ENCODE data around the gene PROM1. TPM values are rescaled to one million over a fixed set of nuclear protein-coding genes. Genes with fewer than 3 reads are reported as not detected.

Gene PROM1
- total and polyA plus RNA-seq, 9 donors = 0.10 to 3.3 (median 0.81) TPM

DNA sequence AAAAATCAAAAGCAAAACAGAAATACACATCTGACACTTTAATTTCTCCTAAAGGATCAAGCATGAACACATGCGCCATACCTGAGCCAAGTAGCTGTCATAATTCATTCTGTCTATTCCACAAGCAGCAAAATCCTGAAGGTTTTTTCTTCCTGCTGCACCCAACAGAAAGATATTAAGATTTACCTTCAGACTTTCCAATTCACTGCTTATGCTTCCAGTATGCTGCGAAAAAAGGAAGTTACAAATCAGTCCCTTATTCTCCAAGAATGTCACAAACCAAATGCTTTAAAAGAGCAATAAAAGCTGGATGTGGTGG is 91.7 kb downstream of the PROM1 start:
- intact Hi-C loops (cut with DNase I) = no loop called here
- no peaks in the 10 kb centered on the region for H3K9me3 ChIP-seq
- no peak overlapping the region for H3K27ac ChIP-seq
- no peaks in the 10 kb centered on the region for H3K36me3 ChIP-seq
- 73 to 81% (median 80%) methylated on average over 2 of the region's 2 CpGs for WGBS, 3 donors
- no peaks in the 10 kb centered on the region for H3K27me3 ChIP-seq
- no peak for DNase-seq
- no peak overlapping the region for H3K4me3 ChIP-seq
- TF ChIP-seq EP300 (IDR thresholded peaks at IDR 0.05) = no peak
- no peak for TF ChIP-seq CTCF (IDR thresholded peaks at IDR 0.05)
- no peaks in the 10 kb centered on the region for H3K4me1 ChIP-seq (ENCODE audit: insufficient read depth)

DNA sequence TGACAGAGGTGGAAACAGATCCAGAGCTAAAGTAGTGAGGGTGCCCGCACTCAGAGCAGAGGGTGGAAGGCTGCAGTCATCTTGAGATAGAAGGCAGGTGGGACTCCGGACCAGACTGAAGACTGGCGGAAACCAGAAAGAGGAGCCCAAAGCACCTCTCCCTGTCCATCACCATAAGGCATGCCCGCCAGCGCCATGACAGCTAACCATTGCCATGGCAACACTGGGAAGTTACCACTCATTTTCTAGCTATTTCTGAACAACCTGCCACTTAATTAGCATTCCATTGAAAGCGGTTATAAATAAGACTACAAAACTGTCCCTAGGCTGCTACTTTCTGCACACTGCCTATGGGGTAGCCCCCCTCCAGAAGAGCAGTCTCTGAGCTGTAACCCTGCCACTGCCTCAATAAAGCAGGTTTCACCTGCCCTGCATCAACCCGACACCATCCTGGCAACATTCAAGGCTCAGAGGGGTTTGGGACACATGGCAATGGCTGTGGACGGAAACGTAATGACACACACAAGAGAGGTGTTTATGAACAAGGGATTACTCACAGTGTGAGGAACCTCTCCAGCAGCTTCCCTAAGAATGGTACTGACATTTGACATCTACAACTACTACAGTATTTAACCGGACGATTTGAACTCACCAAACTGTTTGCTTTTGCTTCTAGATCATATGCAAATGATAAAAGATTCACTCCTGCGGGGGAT is 93.1 kb downstream of the PROM1 start:
- TF ChIP-seq POLR2A (IDR thresholded peaks at IDR 0.05) = no peak
- TF ChIP-seq EP300 (IDR thresholded peaks at IDR 0.05) = no peak
- TF ChIP-seq CTCF (IDR thresholded peaks at IDR 0.05) = no peak
- 76 to 88% (median 79%) methylated on average over 12 of the region's 12 CpGs for WGBS, 3 donors
- Histone ChIP-seq H3K27me3 (no peaks in the 10 kb centered on the region), H3K9me3 (no peaks in the 10 kb centered on the region), H3K36me3 (no peaks in the 10 kb centered on the region), H3K4me1 (ENCODE audit: insufficient read depth) (no peaks in the 10 kb centered on the region), H3K4me3 (no peak overlapping the region), H3K27ac (no peak overlapping the region)
- intact Hi-C loops (cut with DNase I) = no loop called here
- DNase-seq = no peak

- no peak for DNase-seq
Observed at GRCh38 chr4:15989424-15989823, 94.4 kb downstream of the PROM1 start.

DNA sequence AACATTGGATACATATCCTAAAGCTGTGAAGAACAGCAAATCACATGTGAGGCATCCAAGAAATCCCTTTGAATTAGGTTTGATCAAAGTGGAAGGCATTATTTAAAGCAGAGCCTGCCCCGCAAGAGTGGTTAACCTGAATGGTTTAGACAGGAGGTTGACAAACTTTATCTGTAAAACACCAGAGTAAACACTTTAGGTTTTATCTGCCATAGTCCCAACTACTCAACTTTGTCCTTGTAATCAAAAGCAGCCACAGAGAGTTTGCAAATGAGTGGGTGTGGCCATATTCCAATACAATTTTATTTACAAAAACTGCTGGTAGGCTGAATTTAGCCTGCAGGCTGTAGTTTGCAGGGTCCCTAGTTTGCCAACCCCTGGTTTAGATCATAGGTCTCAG is 95.6 kb downstream of the PROM1 start:
- no peak for DNase-seq
- WGBS, 3 donors = 66 to 94% (median 81%) methylated on average over 1 of the region's 1 CpG
- H3K36me3 ChIP-seq = no peaks in the 10 kb centered on the region
- TF ChIP-seq POLR2A (IDR thresholded peaks at IDR 0.05) = no peak
- no peak for TF ChIP-seq CTCF (IDR thresholded peaks at IDR 0.05)
- no peak for TF ChIP-seq EP300 (IDR thresholded peaks at IDR 0.05)
- H3K27me3 ChIP-seq = no peaks in the 10 kb centered on the region
- no peak overlapping the region for H3K4me3 ChIP-seq
- H3K27ac ChIP-seq = no peak overlapping the region
- H3K9me3 ChIP-seq = no peaks in the 10 kb centered on the region
- H3K4me1 ChIP-seq (ENCODE audit: insufficient read depth) = no peaks in the 10 kb centered on the region
- intact Hi-C loops (cut with DNase I) = no loop called here

More at GRCh38 chr4:15989424-15989823, 94.4 kb downstream of the PROM1 start:
- Histone ChIP-seq H3K27me3 (no peaks in the 10 kb centered on the region), H3K4me1 (ENCODE audit: insufficient read depth) (no peaks in the 10 kb centered on the region), H3K36me3 (no peaks in the 10 kb centered on the region), H3K9me3 (no peaks in the 10 kb centered on the region), H3K27ac (no peak overlapping the region), H3K4me3 (no peak overlapping the region)
- 72 to 75% (median 74%) methylated on average over 6 of the region's 6 CpGs for WGBS, 3 donors
- TF ChIP-seq POLR2A (IDR thresholded peaks at IDR 0.05) = no peak
- intact Hi-C loops (cut with DNase I) = no loop called here

- Histone ChIP-seq H3K36me3 (no peaks in the 10 kb centered on the region), H3K4me1 (ENCODE audit: insufficient read depth) (no peaks in the 10 kb centered on the region), H3K9me3 (no peaks in the 10 kb centered on the region), H3K27ac (no peak overlapping the region), H3K27me3 (no peaks in the 10 kb centered on the region), H3K4me3 (no peak overlapping the region)
- intact Hi-C loops (cut with DNase I) = no loop called here
- TF ChIP-seq EP300 (IDR thresholded peaks at IDR 0.05) (no peak), POLR2A (IDR thresholded peaks at IDR 0.05) (no peak), CTCF (IDR thresholded peaks at IDR 0.05) (no peak)
- no peak for DNase-seq
- 64 to 73% (median 67%) methylated on average over 5 of the region's 5 CpGs for WGBS, 3 donors
Observed at GRCh38 chr4:15986907-15987306, 96.9 kb downstream of the PROM1 start.
